HepG2 (cell line): ENCODE measurements around the gene UBAP2. TPM values are rescaled to one million over a fixed set of nuclear protein-coding genes. Genes with fewer than 3 reads are reported as not detected.
A peak's percentile ranks its signal among the peaks of the same experiment; 100 is the strongest.

Experiments used
- CBFB ChIP-seq: sonication (generic); formaldehyde crosslinking; IDR thresholded peaks from 2 replicates; pipeline ENCODE4 v1.4.0; 2020; ENCODE audit warnings: missing genetic modification reagents
- FUBP1 ChIP-seq: sonication (generic); formaldehyde crosslinking; IDR thresholded peaks from 2 replicates; pipeline ENCODE4 v1.5.1; 2020; ENCODE audit warnings: missing genetic modification reagents, mild to moderate bottlenecking, borderline replicate concordance
- NCOA5 ChIP-seq: sonication (generic); formaldehyde crosslinking; IDR thresholded peaks from 2 replicates; pipeline ENCODE4 v1.4.0; 2020; ENCODE audit warnings: missing genetic modification reagents
- NFATC3 ChIP-seq: sonication (generic); formaldehyde crosslinking; IDR thresholded peaks from 2 replicates; pipeline ENCODE4 v1.5.1; 2020; ENCODE audit warnings: mild to moderate bottlenecking, missing genetic modification reagents
- SOX13 ChIP-seq, 3 experiments: fragments of 450-650 bp in 1 of 3; sonication (generic) in 1 of 3; formaldehyde crosslinking in 1 of 3; IDR thresholded peaks in 2 of 3; conservative IDR thresholded peaks in 1 of 3; 2 replicates each; pipeline versions ENCODE4 v1.5.0 to v1.6.1; 2016 to 2020; ENCODE audit warnings: antibody characterized with exemption in 1 of 3, mild to moderate bottlenecking in 1 of 3, missing compliant biosample characterization in 1 of 3, missing genetic modification reagents in 1 of 3, moderate library complexity in 1 of 3
- SRSF9 ChIP-seq: fragments of 200-400 bp; formaldehyde crosslinking; IDR thresholded peaks from 2 replicates; pipeline ENCODE4 v1.6.1; 2018; ENCODE audit warnings: borderline replicate concordance, mild to moderate bottlenecking, low read depth, low read length; ENCODE audit not compliant: insufficient read depth, poor library complexity, severe bottlenecking
- TRIM22 ChIP-seq: fragments of 450-650 bp; IDR thresholded peaks from 2 replicates; pipeline ENCODE4 v1.6.1; 2017
- ZBTB1 ChIP-seq: sonication (generic); formaldehyde crosslinking; IDR thresholded peaks from 2 replicates; pipeline ENCODE4 v1.4.0; 2020; ENCODE audit warnings: missing genetic modification reagents, borderline replicate concordance
- ZEB1 ChIP-seq: IDR thresholded peaks from 2 replicates; pipeline ENCODE4 v1.6.1; 2012; ENCODE audit warnings: mild to moderate bottlenecking, low read depth, inconsistent platforms; ENCODE audit not compliant: insufficient replicate concordance
- ZNF407 ChIP-seq: sonication (generic); formaldehyde crosslinking; IDR thresholded peaks from one replicate; pipeline ENCODE4 v1.5.1; 2020; ENCODE audit warnings: mild to moderate bottlenecking, missing genetic modification reagents; ENCODE audit errors: not compliant biosample characterization
- ZNF562 ChIP-seq: sonication (generic); formaldehyde crosslinking; IDR thresholded peaks from 2 replicates; pipeline ENCODE4 v1.8.0; 2022; ENCODE audit warnings: missing genetic modification reagents, borderline replicate concordance
- ZNF572 ChIP-seq: sonication (generic); formaldehyde crosslinking; IDR thresholded peaks from 2 replicates; pipeline ENCODE4 v1.5.1; 2020; ENCODE audit warnings: mild to moderate bottlenecking, missing genetic modification reagents
- ZNF678 ChIP-seq: sonication (generic); formaldehyde crosslinking; IDR thresholded peaks from 2 replicates; pipeline ENCODE4 v1.4.0; 2020; ENCODE audit warnings: mild to moderate bottlenecking, missing genetic modification reagents
- polyA plus RNA-seq, 8 experiments: library from polyadenylated mRNA; depleted of rRNA in 3 of 8; stranded (reverse) in 7 of 8; unstranded in 1 of 8; fragments of >200 nt; fragmentation: Illumina TruSeq in 4 of 8; extraction: Trizol in 4 of 8; gene quantifications; 2 replicates each; pipeline versions ENCODE4 v1.2.1 to v1.2.3, GENCODE V29; 2011 to 2016; ENCODE audit warnings: low read depth in 4 of 8, missing spikeins in 1 of 8, mixed read lengths in 1 of 8; ENCODE audit not compliant: insufficient read depth in 1 of 8
- total RNA-seq, 5 experiments: library from RNA; depleted of rRNA; stranded (reverse); fragments of >200 nt; fragmentation: Illumina TruSeq; extraction: Trizol; gene quantifications; 2 replicates each; pipeline ENCODE4 v1.2.3, GENCODE V29; 2016; ENCODE audit warnings: low read depth in 1 of 5
- TF ChIP-seq, protein P1 (sequence below): sonication (generic); formaldehyde crosslinking; conservative IDR thresholded peaks from 2 replicates; pipeline ENCODE4 v1.8.0; 2022; ENCODE audit warnings: low read depth, missing genetic modification reagents

Gene UBAP2
- total and polyA plus RNA-seq, 2 of the 13 experiments (the other 11 are each of a cell fraction or from before 2014, with no cell fraction given): 19.0 to 22.0 TPM

- no peak for TF ChIP-seq SRSF9
- TF ChIP-seq ZNF562 (CRISPR knock-in tag): no peak
- peak; percentile 78; the same call in 1 of the 2 replicates for TF ChIP-seq CBFB
- TF ChIP-seq SOX13 (IDR thresholded peaks at IDR 0.05): no peak
- peak in 1 of 2 experiments; percentile 37; a peak in 1 of 4 replicates for TF ChIP-seq SOX13 (CRISPR knock-in tag; conservative IDR thresholded peaks at IDR 0.05 in 1 of 2, IDR thresholded peaks at IDR 0.05 in 1 of 2)
- no peak for TF ChIP-seq NFATC3 (CRISPR knock-in tag)
- TF ChIP-seq ZNF407: peak; percentile 67
- peak; percentile 35 for TF ChIP-seq ZEB1
- no peak for TF ChIP-seq ZBTB1 (CRISPR knock-in tag)
- TF ChIP-seq NCOA5 (CRISPR knock-in tag): no peak
- TF ChIP-seq ZNF678: no peak
- TF ChIP-seq, protein P1, sequence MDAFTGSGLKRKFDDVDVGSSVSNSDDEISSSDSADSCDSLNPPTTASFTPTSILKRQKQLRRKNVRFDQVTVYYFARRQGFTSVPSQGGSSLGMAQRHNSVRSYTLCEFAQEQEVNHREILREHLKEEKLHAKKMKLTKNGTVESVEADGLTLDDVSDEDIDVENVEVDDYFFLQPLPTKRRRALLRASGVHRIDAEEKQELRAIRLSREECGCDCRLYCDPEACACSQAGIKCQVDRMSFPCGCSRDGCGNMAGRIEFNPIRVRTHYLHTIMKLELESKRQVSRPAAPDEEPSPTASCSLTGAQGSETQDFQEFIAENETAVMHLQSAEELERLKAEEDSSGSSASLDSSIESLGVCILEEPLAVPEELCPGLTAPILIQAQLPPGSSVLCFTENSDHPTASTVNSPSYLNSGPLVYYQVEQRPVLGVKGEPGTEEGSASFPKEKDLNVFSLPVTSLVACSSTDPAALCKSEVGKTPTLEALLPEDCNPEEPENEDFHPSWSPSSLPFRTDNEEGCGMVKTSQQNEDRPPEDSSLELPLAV (CRISPR knock-in tag): no peak
- TF ChIP-seq TRIM22: no peak
- TF ChIP-seq ZNF572 (CRISPR knock-in tag): 0 out of 2 replicates have a peak, but pooled peaks have one; percentile 47
- no peak for TF ChIP-seq FUBP1 (CRISPR knock-in tag)
Observed at GRCh38 chr9:34048727-34049629, at the start of gene UBAP2 (continued).
